ENCODE results near the gene TBC1D32. TPM values are rescaled to one million over a fixed set of nuclear protein-coding genes. Genes with fewer than 3 reads are reported as not detected.
"Not testable (repeated sequence)": the region's sequence is repeated elsewhere in the genome, so short reads cannot be mapped to it uniquely, and the experiment has no call there.

Gene TBC1D32
- total RNA-seq, 4 donors from 2014 or later = 13.4 to 49.6 (median 22.6) TPM

GRCh38 chr6:121309768-121310469 lies 24.4 kb downstream of the TBC1D32 start:
- no peaks in the 10 kb centered on the region for H3K27me3 ChIP-seq

GRCh38 chr6:121305957-121306607 lies 28.2 kb downstream of the TBC1D32 start:
- intact Hi-C loops (cut with DNase I; ENCODE audit: low total_unique reads) = no loop called here
- no peaks in the 10 kb centered on the region for H3K9me3 ChIP-seq
- WGBS, 2 donors (ENCODE audit: low coverage in 1 of 2) = 51 to 54% methylated on average over 7 of the region's 7 CpGs
- no peaks in the 10 kb centered on the region for H3K36me3 ChIP-seq
- no peak overlapping the region for H3K4me3 ChIP-seq
- H3K4me1 ChIP-seq = peaks cover 0 to 10% (median 2%) of the 10 kb centered on the region in 4 donors
- TF ChIP-seq POLR2AphosphoS5 (IDR thresholded peaks at IDR 0.05) (no peak), POLR2A (IDR thresholded peaks at IDR 0.05) (no peak), EP300 (IDR thresholded peaks at IDR 0.05; ENCODE audit: low read depth) (no peak), CTCF (IDR thresholded peaks at IDR 0.05) (peak; percentile 32 to 64 (median 54))
- no peak for DNase-seq
- no peaks in the 10 kb centered on the region for H3K27me3 ChIP-seq
- in situ Hi-C loops (cut with MboI; ENCODE audit: low pct_ligation_motif_present in 1 of 4, low pct_unique_long_range_greater_than_20kb in 1 of 4, low sequenced_read_pairs in 3 of 4) = no loop called here
- no peak overlapping the region for H3K27ac ChIP-seq

More at GRCh38 chr6:121309768-121310469, 24.4 kb downstream of the TBC1D32 start:
- no peaks in the 10 kb centered on the region for H3K36me3 ChIP-seq
- intact Hi-C loops (cut with DNase I; ENCODE audit: low total_unique reads) (no loop called here), in situ Hi-C loops (cut with MboI; ENCODE audit: low pct_ligation_motif_present in 1 of 4, low pct_unique_long_range_greater_than_20kb in 1 of 4, low sequenced_read_pairs in 3 of 4) (no loop called here)
- 68 to 77% methylated on average over 2 to 4 of the region's 4 CpGs for WGBS, 2 donors (ENCODE audit: low coverage in 1 of 2)
- TF ChIP-seq CTCF (IDR thresholded peaks at IDR 0.05) (no peak), POLR2A (IDR thresholded peaks at IDR 0.05) (no peak), EP300 (IDR thresholded peaks at IDR 0.05; ENCODE audit: low read depth) (no peak), POLR2AphosphoS5 (IDR thresholded peaks at IDR 0.05) (no peak)
- no peak for DNase-seq
- H3K4me3 ChIP-seq = no peak overlapping the region
- H3K4me1 ChIP-seq = peaks cover 0 to 23% (median 8%) of the 10 kb centered on the region in 4 donors
- no peak overlapping the region for H3K27ac ChIP-seq
- H3K9me3 ChIP-seq = no peaks in the 10 kb centered on the region

- intact Hi-C loops (cut with DNase I; ENCODE audit: low total_unique reads) = no loop called here
- Histone ChIP-seq H3K4me1 (no peaks in the 10 kb centered on the region), H3K4me3 (no peak overlapping the region), H3K27ac (no peak overlapping the region), H3K9me3 (no peaks in the 10 kb centered on the region), H3K36me3 (no peaks in the 10 kb centered on the region), H3K27me3 (no peaks in the 10 kb centered on the region)
- TF ChIP-seq POLR2AphosphoS5 (IDR thresholded peaks at IDR 0.05) (no peak), EP300 (IDR thresholded peaks at IDR 0.05; ENCODE audit: low read depth) (no peak), CTCF (IDR thresholded peaks at IDR 0.05) (no peak), POLR2A (IDR thresholded peaks at IDR 0.05) (no peak)
- in situ Hi-C loops (cut with MboI; ENCODE audit: low pct_ligation_motif_present in 1 of 4, low pct_unique_long_range_greater_than_20kb in 1 of 4, low sequenced_read_pairs in 3 of 4) = no loop called here
- DNase-seq = no peak
Measured at GRCh38 chr6:121302882-121303281, 31.4 kb downstream of the TBC1D32 start.

- H3K4me3 ChIP-seq; H3K4me1 ChIP-seq; H3K27ac ChIP-seq; H3K9me3 ChIP-seq; H3K36me3 ChIP-seq; intact Hi-C loops (cut with DNase I; ENCODE audit: low total_unique reads); DNase-seq; H3K27me3 ChIP-seq; in situ Hi-C loops (cut with MboI; ENCODE audit: low pct_ligation_motif_present in 1 of 4, low pct_unique_long_range_greater_than_20kb in 1 of 4, low sequenced_read_pairs in 3 of 4): not testable (repeated sequence)
- 94 to 100% methylated on average over 1 to 3 of the region's 3 CpGs for WGBS, 2 donors (ENCODE audit: low coverage in 1 of 2)
Measured at GRCh38 chr6:121301156-121301555, 33.1 kb downstream of the TBC1D32 start.
